Measurements from ENCODE around the gene ANTKMT.

DNA sequence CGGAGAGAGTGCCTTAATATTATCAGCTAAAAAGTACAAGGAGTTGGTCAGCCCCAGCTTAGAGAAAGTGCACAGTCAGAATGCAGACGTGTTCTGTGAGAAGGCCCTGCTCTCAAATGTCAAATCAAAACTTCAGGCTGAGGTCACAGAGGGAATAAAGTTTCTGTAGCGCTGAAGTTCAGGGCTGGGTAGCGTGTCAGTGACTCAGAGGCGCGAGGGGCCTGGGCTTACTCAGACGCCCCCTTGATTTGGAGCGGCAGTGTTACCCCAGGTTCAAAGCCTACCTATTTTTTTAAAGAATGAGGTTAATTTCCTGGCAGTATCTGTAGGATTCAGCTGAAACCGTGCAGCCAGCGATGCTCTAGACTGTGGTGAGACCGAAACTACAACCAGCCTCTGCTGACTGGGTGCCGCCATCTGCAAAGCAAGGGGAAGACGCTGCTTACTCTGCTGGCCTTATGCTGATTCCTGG lies 15.1 kb downstream of the ANTKMT start:
- TF ChIP-seq, protein P1, sequence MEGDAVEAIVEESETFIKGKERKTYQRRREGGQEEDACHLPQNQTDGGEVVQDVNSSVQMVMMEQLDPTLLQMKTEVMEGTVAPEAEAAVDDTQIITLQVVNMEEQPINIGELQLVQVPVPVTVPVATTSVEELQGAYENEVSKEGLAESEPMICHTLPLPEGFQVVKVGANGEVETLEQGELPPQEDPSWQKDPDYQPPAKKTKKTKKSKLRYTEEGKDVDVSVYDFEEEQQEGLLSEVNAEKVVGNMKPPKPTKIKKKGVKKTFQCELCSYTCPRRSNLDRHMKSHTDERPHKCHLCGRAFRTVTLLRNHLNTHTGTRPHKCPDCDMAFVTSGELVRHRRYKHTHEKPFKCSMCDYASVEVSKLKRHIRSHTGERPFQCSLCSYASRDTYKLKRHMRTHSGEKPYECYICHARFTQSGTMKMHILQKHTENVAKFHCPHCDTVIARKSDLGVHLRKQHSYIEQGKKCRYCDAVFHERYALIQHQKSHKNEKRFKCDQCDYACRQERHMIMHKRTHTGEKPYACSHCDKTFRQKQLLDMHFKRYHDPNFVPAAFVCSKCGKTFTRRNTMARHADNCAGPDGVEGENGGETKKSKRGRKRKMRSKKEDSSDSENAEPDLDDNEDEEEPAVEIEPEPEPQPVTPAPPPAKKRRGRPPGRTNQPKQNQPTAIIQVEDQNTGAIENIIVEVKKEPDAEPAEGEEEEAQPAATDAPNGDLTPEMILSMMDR (IDR thresholded peaks at IDR 0.05; ENCODE audit: extremely low read depth in 1 of 2, insufficient read depth in 1 of 2, low read depth in 1 of 2, low read length in 2 of 2), result no peak
- TF ChIP-seq JUN (IDR thresholded peaks at IDR 0.05; ENCODE audit: borderline replicate concordance, insufficient read depth, insufficient read length, low read depth) (no peak), EZH2 (IDR thresholded peaks at IDR 0.05; ENCODE audit: borderline replicate concordance, low read depth, low read length, severe bottlenecking) (no peak), POLR2A (IDR thresholded peaks at IDR 0.05; ENCODE audit: low read depth, low read length) (no peak), POLR2AphosphoS5 (IDR thresholded peaks at IDR 0.05; ENCODE audit: insufficient read depth, low read depth, low read length) (no peak)
- TF ChIP-seq, protein P2, sequence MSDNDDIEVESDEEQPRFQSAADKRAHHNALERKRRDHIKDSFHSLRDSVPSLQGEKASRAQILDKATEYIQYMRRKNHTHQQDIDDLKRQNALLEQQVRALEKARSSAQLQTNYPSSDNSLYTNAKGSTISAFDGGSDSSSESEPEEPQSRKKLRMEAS (IDR thresholded peaks at IDR 0.05; ENCODE audit: insufficient read depth, insufficient read length), result no peak

All from endothelial cell of umbilical vein (primary cell).